HG03432 (cell line): ENCODE data around the gene GHSR.

Source experiments
- ATAC-seq: cut with Tn5 transposase; IDR thresholded peaks from one replicate; pipeline ENCODE4 v1.9.1; 2021; ENCODE audit warnings: mild to moderate bottlenecking, moderate library complexity; ENCODE audit not compliant: unreplicated experiment

GHSR gene

GRCh38 chr3:172441581-172441980 lies 6.7 kb downstream of the GHSR start:
- ATAC-seq, result no peak

GRCh38 chr3:172438186-172438585 lies 10.1 kb downstream of the GHSR start:
- ATAC-seq, result no peak

- no peak for ATAC-seq
These were observed 10.5 kb downstream of the GHSR start for GRCh38 chr3:172437713-172438112.

GRCh38 chr3:172415323-172415722 lies 32.9 kb downstream of the GHSR start:
- ATAC-seq, result no peak

GRCh38 chr3:172411478-172411947 lies 36.7 kb downstream of the GHSR start:
- ATAC-seq, result no peak

GRCh38 chr3:172410702-172411477 lies 37.4 kb downstream of the GHSR start:
- ATAC-seq, result no peak

- ATAC-seq, result no peak
These were observed 40.4 kb downstream of the GHSR start for GRCh38 chr3:172407872-172408271.

- ATAC-seq, result no peak
These were observed 42.3 kb downstream of the GHSR start for GRCh38 chr3:172405914-172406313.

GRCh38 chr3:172404237-172404962 lies 43.9 kb downstream of the GHSR start:
- no peak for ATAC-seq

- no peak for ATAC-seq
These were observed 45.2 kb downstream of the GHSR start for GRCh38 chr3:172402892-172403643.

- no peak for ATAC-seq
These were observed 46.2 kb downstream of the GHSR start for GRCh38 chr3:172402090-172402489.

GRCh38 chr3:172398484-172398883 lies 49.8 kb downstream of the GHSR start:
- no peak for ATAC-seq

GRCh38 chr3:172397716-172398405 lies 50.4 kb downstream of the GHSR start:
- no peak for ATAC-seq

- no peak for ATAC-seq
These were observed 51.9 kb downstream of the GHSR start for GRCh38 chr3:172396400-172396799.

- ATAC-seq, result no peak
These were observed 53.6 kb downstream of the GHSR start for GRCh38 chr3:172394692-172395091.
